NCI-H1092 treated with DMSO at 0.1 percent for 48 hours (cell line): ENCODE results near the gene ATE1.
"Not testable (repeated sequence)": the region's sequence is repeated elsewhere in the genome, so short reads cannot be mapped to it uniquely, and the experiment has no call there.

Source experiments
- DNase-seq: peaks from one replicate; lab custom pipeline; 2025; lab: John Stamatoyannopoulos, UW

ATE1 gene

GRCh38 chr10:121927841-121928527 lies at the start of gene ATE1:
Gene ATE1 (minus strand): TSS chr10:121928031. CDS start chr10:121927949, 82 bp downstream.
- peak; percentile 87 for DNase-seq

DNA sequence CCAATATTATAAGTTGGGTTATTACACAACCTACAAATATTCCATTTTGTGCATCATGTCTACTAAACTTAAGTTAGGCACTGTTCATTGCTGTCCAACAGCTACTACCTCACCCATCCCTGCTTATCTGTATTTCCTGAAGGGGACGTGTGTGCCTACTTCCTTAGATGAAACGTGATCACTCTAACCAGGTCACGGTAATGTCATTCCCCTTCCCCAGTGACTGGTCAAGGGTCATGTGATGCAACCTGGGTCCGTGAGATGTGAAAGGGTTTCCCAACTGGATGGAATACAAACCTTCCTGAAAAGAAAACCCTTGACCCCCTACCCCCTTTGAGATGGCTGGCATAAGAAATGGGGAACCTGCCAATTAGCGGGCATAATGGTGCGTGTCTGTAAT lies 48.8 kb upstream of the ATE1 start:
- DNase-seq = no peak

- DNase-seq = peak; percentile 52
Measured at GRCh38 chr10:121975295-121976086, 47.7 kb upstream of the ATE1 start.

GRCh38 chr10:121974535-121975294 lies 46.9 kb upstream of the ATE1 start, which contains the start of gene NSMCE4A:
Gene NSMCE4A (minus strand): TSS chr10:121975217. CDS start chr10:121975165, 52 bp downstream.
- DNase-seq = peak; percentile 48

GRCh38 chr10:121974019-121974534 lies 46.2 kb upstream of the ATE1 start:
- no peak for DNase-seq

GRCh38 chr10:121969086-121969485 lies 41.3 kb upstream of the ATE1 start:
- not testable (repeated sequence) for DNase-seq

DNA sequence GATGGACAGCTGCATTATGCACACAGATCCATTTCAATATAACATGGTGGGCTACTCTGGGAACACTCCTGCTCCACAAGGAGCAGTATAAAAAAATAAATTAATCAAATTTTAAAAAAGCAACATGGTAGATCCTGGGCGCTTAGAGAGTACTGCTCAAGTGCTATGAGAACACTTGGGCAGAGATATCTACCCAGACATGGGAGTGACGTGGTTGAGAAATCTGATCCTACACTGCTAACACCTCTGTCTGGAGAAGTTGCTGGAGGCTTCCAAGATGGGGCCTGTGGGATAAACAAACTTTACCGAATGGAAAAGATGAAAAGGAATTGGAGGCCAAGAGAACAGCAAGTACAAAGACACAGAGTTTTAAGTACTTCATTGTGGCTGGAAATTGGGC lies 38.2 kb upstream of the ATE1 start:
- DNase-seq = no peak

GRCh38 chr10:121961456-121961855 lies 33.6 kb upstream of the ATE1 start:
- no peak for DNase-seq

DNA sequence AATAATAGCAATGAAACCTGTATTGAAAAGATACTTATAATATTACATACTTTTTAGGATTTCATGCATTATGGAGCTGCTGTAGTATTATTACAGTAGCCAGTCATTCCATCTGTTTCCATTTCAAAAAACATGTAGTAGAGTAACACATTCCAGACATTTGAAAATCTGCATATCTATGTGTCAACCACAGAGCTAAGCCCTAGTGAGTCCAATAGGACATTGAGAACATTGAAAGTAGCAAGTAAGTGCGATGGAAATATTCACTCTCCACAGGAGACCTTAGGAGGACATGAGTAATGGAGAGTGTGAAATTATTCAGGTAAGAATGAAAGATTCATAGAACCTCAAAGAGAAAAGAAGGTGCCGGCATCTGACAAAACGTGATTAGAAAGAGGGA lies 31.8 kb upstream of the ATE1 start:
- no peak for DNase-seq

GRCh38 chr10:121956111-121957061 lies 28.6 kb upstream of the ATE1 start:
- no peak for DNase-seq

- no peak for DNase-seq
Measured at GRCh38 chr10:121952226-121952625, 24.4 kb upstream of the ATE1 start.

- DNase-seq = no peak
Measured at GRCh38 chr10:121949451-121949850, 21.6 kb upstream of the ATE1 start.

GRCh38 chr10:121949049-121949448 lies 21.2 kb upstream of the ATE1 start:
- no peak for DNase-seq

- no peak for DNase-seq
Measured at GRCh38 chr10:121947343-121948330, 19.8 kb upstream of the ATE1 start.

DNA sequence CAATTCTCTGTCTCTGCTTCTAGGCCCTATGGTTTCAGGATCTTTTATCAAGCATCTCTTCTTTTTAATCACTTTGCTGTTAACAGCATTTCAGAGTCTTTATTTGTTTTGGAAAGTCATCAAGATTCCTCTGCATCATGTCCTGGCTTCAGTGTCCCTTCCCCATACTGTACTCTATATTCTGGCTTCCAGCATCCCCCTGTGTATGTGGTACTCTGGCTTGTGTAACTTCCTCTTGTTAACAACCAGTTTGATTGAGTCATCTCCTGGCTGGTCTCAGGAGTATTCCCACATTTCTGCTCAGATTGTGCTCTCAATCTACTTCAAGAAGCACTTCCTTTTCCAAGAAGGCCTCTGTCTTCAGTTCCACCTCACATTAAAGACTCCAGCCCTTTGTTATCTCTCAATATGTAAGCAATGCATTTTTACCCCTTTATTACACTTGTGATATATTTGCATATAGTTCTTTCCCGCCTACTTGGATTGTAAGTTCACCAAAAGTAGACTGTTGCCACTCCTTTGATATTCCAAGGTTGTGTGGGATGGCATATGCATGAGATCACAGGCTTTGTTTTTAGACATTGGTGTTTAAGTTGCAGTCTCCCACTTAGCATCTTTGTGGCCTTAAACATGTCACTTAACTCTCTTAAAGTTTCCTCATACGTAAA lies 15.1 kb upstream of the ATE1 start:
- no peak for DNase-seq

- no peak for DNase-seq
Measured at GRCh38 chr10:121941532-121941931, 13.7 kb upstream of the ATE1 start.

- no peak for DNase-seq
Measured at GRCh38 chr10:121936295-121936694, 8.5 kb upstream of the ATE1 start.

- DNase-seq = no peak
Measured at GRCh38 chr10:121935702-121936101, 7.9 kb upstream of the ATE1 start.
